HEK293T (cell line): ENCODE measurements around the gene LPGAT1.

Experiments
- CTCF ChIA-PET: fragments of 350-600 bp; formaldehyde crosslinking; extraction: SDS; loops from one replicate; lab custom pipeline; 2021; ENCODE audit warnings: antibody characterized with exemption, inconsistent platforms; lab: Yijun Ruan, JAX
- POLR2A ChIA-PET: fragments of 350-600 bp; formaldehyde crosslinking; extraction: SDS; loops from one replicate; lab custom pipeline; 2020; ENCODE audit warnings: antibody characterized with exemption, inconsistent platforms; lab: Yijun Ruan, JAX
- DNase-seq: peaks from one replicate; pipeline ENCODE4 v3.0.0; 2012; ENCODE audit warnings: mixed read lengths; ENCODE audit errors: extremely low spot score
- ARNT ChIP-seq: fragments of 450-650 bp; IDR thresholded peaks from 2 replicates; pipeline ENCODE4 v1.6.1; 2017; ENCODE audit warnings: mild to moderate bottlenecking
- BHLHE40 ChIP-seq: fragments of 450-650 bp; IDR thresholded peaks from 2 replicates; pipeline ENCODE4 v1.6.1; 2016; ENCODE audit warnings: mild to moderate bottlenecking, moderate library complexity, borderline replicate concordance
- CTBP1 ChIP-seq: fragments of 450-650 bp; IDR thresholded peaks from 2 replicates; pipeline ENCODE4 v1.6.1; 2016; ENCODE audit warnings: borderline replicate concordance
- ELF4 ChIP-seq: fragments of 450-650 bp; IDR thresholded peaks from 2 replicates; pipeline ENCODE4 v1.6.1; 2017; ENCODE audit warnings: antibody characterized with exemption
- FOXA1 ChIP-seq: fragments of 450-650 bp; IDR thresholded peaks from 2 replicates; pipeline ENCODE4 v1.6.1; 2016; ENCODE audit warnings: mild to moderate bottlenecking
- FOXK2 ChIP-seq: fragments of 450-650 bp; IDR thresholded peaks from 2 replicates; pipeline ENCODE4 v1.6.1; 2016; ENCODE audit warnings: mild to moderate bottlenecking
- FOXM1 ChIP-seq: fragments of 450-650 bp; IDR thresholded peaks from 2 replicates; pipeline ENCODE4 v1.6.1; 2017; ENCODE audit warnings: mild to moderate bottlenecking, borderline replicate concordance
- HDGF ChIP-seq: fragments of 450-650 bp; IDR thresholded peaks from 2 replicates; pipeline ENCODE4 v1.6.1; 2017; ENCODE audit warnings: antibody characterized with exemption, borderline replicate concordance
- L3MBTL2 ChIP-seq: fragments of 450-650 bp; conservative IDR thresholded peaks from 2 replicates; pipeline ENCODE4 v1.6.1; 2016; ENCODE audit warnings: mild to moderate bottlenecking
- LEF1 ChIP-seq: fragments of 450-650 bp; IDR thresholded peaks from 2 replicates; pipeline ENCODE4 v1.6.1; 2017; ENCODE audit warnings: mild to moderate bottlenecking, borderline replicate concordance
- NFRKB ChIP-seq: fragments of 450-650 bp; IDR thresholded peaks from 2 replicates; pipeline ENCODE4 v1.6.1; 2016; ENCODE audit warnings: mild to moderate bottlenecking, moderate library complexity
- PKNOX1 ChIP-seq: fragments of 450-650 bp; IDR thresholded peaks from 2 replicates; pipeline ENCODE4 v1.6.1; 2016
- SP1 ChIP-seq: fragments of 450-650 bp; IDR thresholded peaks from 2 replicates; pipeline ENCODE4 v1.6.1; 2017
- SUZ12 ChIP-seq: fragments of 450-650 bp; IDR thresholded peaks from 2 replicates; pipeline ENCODE4 v1.6.1; 2016; ENCODE audit warnings: mild to moderate bottlenecking
- TARDBP ChIP-seq: fragments of 450-650 bp; IDR thresholded peaks from 2 replicates; pipeline ENCODE4 v1.6.1; 2016
- ZNF384 ChIP-seq: fragments of 450-650 bp; IDR thresholded peaks from 2 replicates; pipeline ENCODE4 v1.6.1; 2016

The LPGAT1 gene

GRCh38 chr1:211752317-211752716, 78.2 kb downstream of the LPGAT1 start:
- CTCF ChIA-PET, result interaction anchor here (0.6 kb wide), 1 partner anchor 77 kb away, joined by 4 read pairs; no protein-coding TSS in a partner anchor

GRCh38 chr1:211751438-211751837, 79.1 kb downstream of the LPGAT1 start:
- TF ChIP-seq SP1, result no peak
- TF ChIP-seq ARNT, result no peak
- no peak for TF ChIP-seq BHLHE40
- TF ChIP-seq CTBP1, result no peak
- TF ChIP-seq PKNOX1, result no peak
- TF ChIP-seq FOXM1, result no peak
- no peak for TF ChIP-seq FOXK2
- TF ChIP-seq NFRKB, result no peak
- no peak for TF ChIP-seq L3MBTL2
- no peak for TF ChIP-seq LEF1
- no peak for TF ChIP-seq TARDBP
- POLR2A ChIA-PET, result no interaction called here
- CTCF ChIA-PET, result no interaction called here
- no peak for DNase-seq

More at GRCh38 chr1:211752317-211752716, 78.2 kb downstream of the LPGAT1 start:
- TF ChIP-seq PKNOX1, result no peak
- no peak for TF ChIP-seq HDGF
- TF ChIP-seq ZNF384, result no peak
- TF ChIP-seq TARDBP, result no peak
- TF ChIP-seq SUZ12, result no peak
- no peak for TF ChIP-seq FOXA1
- no peak for TF ChIP-seq FOXM1
- DNase-seq, result no peak
- POLR2A ChIA-PET, result no interaction called here

GRCh38 chr1:211750599-211750998, 80.0 kb downstream of the LPGAT1 start:
- DNase-seq, result no peak
- POLR2A ChIA-PET, result no interaction called here
- TF ChIP-seq ARNT (no peak), SUZ12 (no peak), PKNOX1 (no peak), ZNF384 (no peak), SP1 (no peak), ELF4 (no peak), FOXM1 (no peak), HDGF (no peak), FOXA1 (no peak), FOXK2 (no peak), TARDBP (no peak), BHLHE40 (no peak), NFRKB (no peak)
- CTCF ChIA-PET, result no interaction called here

- ChIA-PET POLR2A (no interaction called here), CTCF (interaction anchor here (0.6 kb wide), 2 partner anchors 175 to 421 kb away, joined by 3 read pairs; no protein-coding TSS in a partner anchor)
- DNase-seq, result no peak
- TF ChIP-seq ELF4, result no peak
- TF ChIP-seq FOXK2, result no peak
- TF ChIP-seq CTBP1, result no peak
- no peak for TF ChIP-seq ARNT
- no peak for TF ChIP-seq ZNF384
- TF ChIP-seq FOXA1, result no peak
These were observed 81.3 kb downstream of the LPGAT1 start for GRCh38 chr1:211749251-211749650.

GRCh38 chr1:211748810-211749209, 81.8 kb downstream of the LPGAT1 start:
- ChIA-PET CTCF (interaction anchor here (0.6 kb wide), 1 partner anchor 175 kb away, joined by 3 read pairs; no protein-coding TSS in a partner anchor), POLR2A (no interaction called here)
- TF ChIP-seq ZNF384 (no peak), TARDBP (no peak), LEF1 (no peak), PKNOX1 (no peak), HDGF (no peak), ELF4 (no peak), FOXK2 (no peak)
- no peak for DNase-seq

GRCh38 chr1:211742889-211743529, 87.6 kb downstream of the LPGAT1 start:
- DNase-seq, result no peak
- ChIA-PET POLR2A (no interaction called here), CTCF (no interaction called here)
- no peak for TF ChIP-seq SUZ12
- no peak for TF ChIP-seq FOXK2
- no peak for TF ChIP-seq HDGF
- TF ChIP-seq LEF1, result no peak
- TF ChIP-seq ZNF384, result no peak
- TF ChIP-seq BHLHE40, result no peak
- no peak for TF ChIP-seq SP1
- no peak for TF ChIP-seq ARNT
- TF ChIP-seq ELF4, result no peak
- TF ChIP-seq CTBP1, result no peak
- no peak for TF ChIP-seq L3MBTL2
- no peak for TF ChIP-seq FOXA1
- TF ChIP-seq PKNOX1, result no peak
- no peak for TF ChIP-seq NFRKB
- no peak for TF ChIP-seq FOXM1
- no peak for TF ChIP-seq TARDBP
